CD4-positive, alpha-beta T cell treated with Interleukin-21 for 1 hour (primary cell): ENCODE data around the gene MRPS6.

ENCODE experiments used
- DNase-seq: peaks from one replicate; pipeline ENCODE4 v3.0.0-alpha.2; 2020

MRPS6 gene

GRCh38 chr21:34105947-34106541 is 32.7 kb downstream of the MRPS6 start:
- DNase-seq, result no peak

- DNase-seq, result no peak
Observed at GRCh38 chr21:34107606-34108005, 34.2 kb downstream of the MRPS6 start.

GRCh38 chr21:34109075-34109474 is 35.7 kb downstream of the MRPS6 start:
- DNase-seq, result no peak

- DNase-seq, result no peak
Observed at GRCh38 chr21:34110594-34111202, 37.3 kb downstream of the MRPS6 start.

GRCh38 chr21:34112316-34113033 is 39.1 kb downstream of the MRPS6 start:
- DNase-seq, result no peak

- DNase-seq, result no peak
Observed at GRCh38 chr21:34113842-34114241, 40.5 kb downstream of the MRPS6 start.

- no peak for DNase-seq
Observed at GRCh38 chr21:34115160-34115559, 41.8 kb downstream of the MRPS6 start.

- DNase-seq, result no peak
Observed at GRCh38 chr21:34116569-34116968, 43.2 kb downstream of the MRPS6 start.

GRCh38 chr21:34120867-34121266 is 47.5 kb downstream of the MRPS6 start:
- no peak for DNase-seq

- no peak for DNase-seq
Observed at GRCh38 chr21:34122047-34122446, 48.7 kb downstream of the MRPS6 start.

- DNase-seq, result no peak
Observed at GRCh38 chr21:34123609-34124008, 50.2 kb downstream of the MRPS6 start.

- DNase-seq, result peak; percentile 16
Observed at GRCh38 chr21:34126269-34126668, 52.9 kb downstream of the MRPS6 start.

- no peak for DNase-seq
Observed at GRCh38 chr21:34126691-34127090, 53.3 kb downstream of the MRPS6 start.

- DNase-seq, result no peak
Observed at GRCh38 chr21:34128124-34128523, 54.7 kb downstream of the MRPS6 start.

- no peak for DNase-seq
Observed at GRCh38 chr21:34128674-34129038, 55.3 kb downstream of the MRPS6 start.

- DNase-seq, result peak; percentile 55
Observed at GRCh38 chr21:34129039-34129891, 55.9 kb downstream of the MRPS6 start.

GRCh38 chr21:34129901-34130715 is 56.7 kb downstream of the MRPS6 start:
- no peak for DNase-seq

GRCh38 chr21:34130716-34130985 is 57.3 kb downstream of the MRPS6 start:
- DNase-seq, result no peak

- no peak for DNase-seq
Observed at GRCh38 chr21:34131586-34131985, 58.2 kb downstream of the MRPS6 start.

GRCh38 chr21:34132202-34132601 is 58.8 kb downstream of the MRPS6 start:
- DNase-seq, result no peak

GRCh38 chr21:34132926-34133325 is 59.5 kb downstream of the MRPS6 start:
- no peak for DNase-seq

GRCh38 chr21:34133392-34133791 is 60.0 kb downstream of the MRPS6 start:
- no peak for DNase-seq

- no peak for DNase-seq
Observed at GRCh38 chr21:34133802-34134201, 60.4 kb downstream of the MRPS6 start.
